ENCODE measurements around the gene E2F7.

Gene E2F7

DNA sequence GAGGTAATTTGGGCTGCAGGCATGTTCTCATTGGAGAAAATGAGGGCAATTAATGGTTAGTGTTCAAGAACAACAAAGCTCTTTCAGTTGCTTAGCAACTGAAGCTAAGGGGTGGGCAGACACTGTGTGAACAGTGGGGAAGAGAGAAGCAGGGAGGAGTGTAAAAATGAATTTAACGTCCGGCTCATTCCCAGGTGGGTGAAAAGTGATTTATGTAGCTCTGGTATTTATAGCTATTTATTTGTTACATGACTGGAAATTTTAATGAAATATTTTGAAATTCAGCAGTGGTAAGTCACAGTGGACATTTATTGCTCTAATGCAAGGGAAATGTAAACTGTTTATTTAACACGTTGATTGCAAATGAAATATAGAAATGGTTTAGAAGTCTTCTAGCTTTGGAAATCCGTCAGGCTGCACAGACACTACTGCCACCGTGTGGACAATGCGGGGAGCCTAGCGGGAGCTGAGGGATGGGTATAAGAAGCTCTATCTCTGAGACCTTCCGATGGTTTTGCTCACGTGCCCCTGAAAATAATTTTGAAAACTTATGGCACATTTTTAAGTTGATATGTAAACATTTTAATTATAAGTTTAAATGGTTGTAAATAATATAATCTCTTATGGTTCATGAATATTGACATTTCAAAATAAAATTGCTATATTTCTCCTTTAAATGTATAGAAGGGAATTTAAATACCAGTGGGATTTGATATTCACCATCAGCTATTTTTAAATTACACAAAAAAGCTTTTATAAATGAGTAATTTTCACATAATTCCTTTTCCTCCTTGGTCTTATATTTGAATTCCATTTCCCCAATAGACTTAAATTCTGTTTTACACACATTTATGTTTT lies 54.4 kb downstream of the E2F7 start:
- no peak for FAIRE-seq

DNA sequence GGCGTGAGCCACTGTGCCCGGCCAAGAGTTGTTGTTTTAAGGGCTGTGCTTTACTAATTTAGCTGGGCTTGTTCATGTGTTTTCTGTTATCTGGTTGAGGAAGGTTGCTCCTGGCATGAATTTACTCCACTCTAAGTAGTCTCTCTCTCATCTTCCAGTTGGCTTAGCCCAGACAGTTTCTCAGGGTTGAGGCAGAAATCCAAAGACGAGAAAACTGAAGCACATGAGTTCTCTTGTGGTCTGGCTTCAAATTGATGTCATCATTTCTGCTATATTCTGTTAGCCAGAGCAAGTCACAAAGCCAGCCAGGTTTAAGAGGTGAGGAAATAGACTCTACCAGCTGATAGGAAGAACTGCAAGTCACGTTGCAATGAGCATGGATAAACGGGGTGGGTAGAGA lies 57.9 kb downstream of the E2F7 start:
- FAIRE-seq: no peak

DNA sequence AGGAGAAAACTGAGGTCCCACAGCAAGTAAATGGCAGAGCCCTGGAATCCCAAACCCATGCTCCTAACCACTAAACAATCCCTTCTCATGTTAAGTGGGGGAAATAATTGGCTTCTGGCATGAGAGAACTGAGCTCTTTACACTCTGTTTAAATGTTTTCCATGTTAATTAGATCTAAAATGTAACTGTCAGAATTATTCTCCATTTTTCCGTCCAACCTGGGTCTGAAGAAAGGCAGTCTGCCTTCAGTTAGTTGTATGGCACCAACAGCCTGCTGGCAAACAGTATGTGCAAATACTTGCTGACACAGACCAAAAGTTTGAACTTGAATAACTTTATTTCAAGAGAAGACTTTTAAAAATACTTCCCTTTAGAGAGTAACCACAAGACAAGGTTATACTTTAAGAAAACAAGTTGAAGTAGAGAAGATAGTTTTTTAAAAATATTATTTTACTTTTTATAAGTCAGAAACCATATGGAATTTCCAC lies 59.7 kb downstream of the E2F7 start:
- FAIRE-seq: no peak

DNA sequence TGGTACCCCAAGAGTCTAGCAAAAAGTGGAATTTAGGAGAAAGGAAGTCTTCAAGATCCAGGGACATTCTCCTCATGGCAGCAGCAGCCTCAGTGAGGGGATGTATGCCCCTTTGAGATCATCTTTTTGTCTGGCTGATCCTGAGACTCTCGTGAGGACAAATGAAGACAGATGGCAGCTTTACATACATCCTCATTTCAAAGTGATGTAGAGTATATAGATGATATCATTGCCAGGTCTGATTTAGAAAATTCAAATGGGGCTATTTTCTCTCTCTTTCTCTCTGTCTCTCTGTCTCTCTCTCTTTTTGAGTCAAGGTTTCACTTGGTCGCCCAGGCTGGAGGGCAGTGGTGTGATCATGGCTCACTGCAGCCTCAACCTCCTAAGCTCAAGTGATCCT lies 61.5 kb downstream of the E2F7 start:
- no peak for FAIRE-seq

DNA sequence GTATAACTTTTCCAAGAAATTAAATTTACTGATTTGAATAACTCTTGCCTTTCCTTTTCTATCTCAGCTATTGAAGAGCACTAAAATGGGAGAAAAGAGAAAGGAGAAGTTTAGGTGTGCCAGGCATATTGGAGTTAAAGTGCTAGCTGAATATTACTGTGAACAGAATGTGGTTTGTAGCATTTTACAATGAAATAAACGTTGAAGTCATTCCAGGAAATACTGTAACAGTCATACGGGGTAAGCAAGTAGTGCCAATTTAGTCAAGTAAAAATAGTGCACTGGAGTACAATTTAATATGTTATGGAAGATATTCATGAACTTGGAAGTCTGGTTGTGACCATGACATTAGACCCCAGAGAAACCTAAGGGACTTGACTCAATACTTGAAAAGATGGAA lies 62.1 kb downstream of the E2F7 start:
- no peak for FAIRE-seq

DNA sequence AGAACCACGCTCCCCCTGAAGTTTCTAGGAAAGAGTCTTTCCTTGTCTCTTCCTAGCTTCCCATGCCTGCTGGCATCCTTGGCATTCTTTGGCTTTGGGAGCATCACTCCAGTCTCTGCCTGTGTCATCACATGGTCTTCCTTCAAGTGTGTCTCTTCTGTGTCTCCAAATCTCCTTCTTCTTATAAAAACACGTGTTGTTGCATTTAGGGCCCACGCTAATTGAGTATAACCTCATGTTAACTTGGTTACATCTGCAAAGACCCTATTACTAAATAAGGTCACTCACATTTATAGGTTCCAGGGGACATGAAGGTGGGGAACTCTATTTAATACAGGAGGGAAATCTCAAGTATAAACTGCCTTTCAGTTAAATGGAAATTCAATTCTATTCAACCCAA lies 63.0 kb downstream of the E2F7 start:
- no peak for FAIRE-seq

DNA sequence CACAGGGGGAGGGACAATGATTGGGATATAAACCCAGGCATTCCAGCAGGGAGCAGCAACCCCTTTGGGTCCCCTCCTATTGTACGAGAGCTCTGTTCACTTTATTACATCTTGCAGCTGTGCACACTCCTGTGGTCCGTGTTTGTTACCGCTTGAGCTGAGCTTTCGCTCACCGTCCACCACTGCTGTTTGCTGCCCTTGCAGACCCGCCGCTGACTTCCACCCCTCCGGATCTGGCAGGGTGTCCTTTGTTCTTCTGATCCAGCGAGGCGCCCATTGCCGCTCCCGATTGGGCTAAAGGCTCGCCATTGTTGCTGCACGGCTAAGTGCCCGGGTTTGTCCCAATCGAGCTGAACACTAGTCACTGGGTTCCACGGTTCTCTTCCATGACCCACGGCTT lies 64.1 kb downstream of the E2F7 start:
- FAIRE-seq: no peak

DNA sequence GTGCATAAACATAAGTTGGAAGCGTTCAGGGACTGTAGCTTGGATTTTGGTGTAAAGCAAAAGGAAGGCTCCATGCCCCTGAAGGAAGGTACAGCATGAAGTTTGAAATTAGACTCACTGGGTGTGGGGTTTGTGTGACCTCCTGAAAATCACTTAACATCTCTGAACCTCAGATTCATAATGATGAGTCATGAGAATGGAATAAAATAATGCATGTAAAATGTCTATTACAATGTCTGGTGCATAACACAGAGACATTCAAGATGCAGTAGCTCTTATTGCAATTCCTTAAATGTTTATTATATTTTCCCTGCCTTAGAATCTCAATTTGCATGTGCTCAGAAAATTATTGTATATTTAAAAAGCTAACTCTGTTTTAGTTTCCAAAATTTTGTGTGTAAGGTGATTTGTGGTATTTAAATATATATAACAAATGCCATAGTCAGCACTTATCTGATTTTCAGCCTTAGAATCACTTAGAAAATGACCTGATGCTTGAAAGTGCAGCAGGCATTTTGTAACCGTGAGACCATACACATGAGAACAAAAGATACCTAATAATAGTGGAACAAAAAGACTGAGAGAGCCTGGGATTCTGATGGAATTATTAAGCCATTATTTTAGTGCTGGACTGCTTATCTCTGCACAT lies 66.3 kb downstream of the E2F7 start:
- no peak for FAIRE-seq

DNA sequence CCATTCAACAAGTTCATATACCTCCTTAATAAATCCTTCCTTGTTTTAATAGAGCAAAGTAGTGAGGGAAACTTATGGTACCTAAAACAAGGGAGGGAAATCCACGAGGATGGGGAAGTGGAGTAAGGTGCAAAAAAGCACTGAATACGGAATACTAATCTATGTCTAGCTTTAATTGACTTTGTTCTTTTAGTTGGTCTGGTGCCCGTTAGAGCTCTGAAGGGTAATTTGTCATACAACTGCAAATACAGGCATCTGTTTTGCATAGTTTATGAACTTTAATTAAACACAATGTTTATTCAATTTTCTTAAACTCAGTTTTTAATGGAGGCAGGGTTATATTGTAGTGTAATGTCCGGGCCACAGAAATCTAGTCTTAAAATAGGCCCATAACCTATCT lies 67.0 kb downstream of the E2F7 start:
- no peak for FAIRE-seq

DNA sequence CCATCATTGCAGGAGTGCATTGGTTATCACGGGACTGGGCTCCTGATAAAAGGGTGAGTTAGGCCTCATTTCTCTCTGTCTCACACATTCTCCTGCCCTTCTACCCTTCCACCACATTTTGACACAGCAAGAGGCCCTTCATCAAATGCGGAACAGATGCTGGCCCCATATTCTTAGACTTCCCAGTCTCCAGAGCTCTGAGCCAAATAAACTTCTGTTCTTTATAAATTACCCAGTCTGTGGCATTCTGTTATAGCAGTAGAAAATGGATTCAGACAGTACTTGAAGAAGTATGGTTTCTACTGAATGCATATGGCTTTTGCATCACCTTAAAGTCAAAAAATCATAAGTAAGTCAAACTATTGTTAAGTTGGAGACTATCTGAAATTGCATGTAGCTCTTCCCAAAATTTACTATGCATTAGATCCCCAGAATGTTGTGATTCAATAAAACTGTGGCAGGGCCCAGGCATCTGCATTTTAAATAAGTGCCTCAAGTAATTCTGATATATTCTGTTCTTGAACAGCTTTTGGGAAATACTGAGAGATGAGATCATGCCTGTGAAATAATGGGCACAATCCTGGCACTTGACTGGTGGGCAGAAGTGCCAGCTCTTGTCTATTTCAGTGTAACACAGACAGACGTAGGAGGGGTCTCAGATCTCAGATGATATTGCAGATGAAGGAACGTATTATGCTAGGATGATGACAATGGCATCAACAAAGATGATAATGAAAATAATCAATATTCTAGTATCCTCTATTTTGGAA lies 68.2 kb downstream of the E2F7 start:
- FAIRE-seq: no peak

DNA sequence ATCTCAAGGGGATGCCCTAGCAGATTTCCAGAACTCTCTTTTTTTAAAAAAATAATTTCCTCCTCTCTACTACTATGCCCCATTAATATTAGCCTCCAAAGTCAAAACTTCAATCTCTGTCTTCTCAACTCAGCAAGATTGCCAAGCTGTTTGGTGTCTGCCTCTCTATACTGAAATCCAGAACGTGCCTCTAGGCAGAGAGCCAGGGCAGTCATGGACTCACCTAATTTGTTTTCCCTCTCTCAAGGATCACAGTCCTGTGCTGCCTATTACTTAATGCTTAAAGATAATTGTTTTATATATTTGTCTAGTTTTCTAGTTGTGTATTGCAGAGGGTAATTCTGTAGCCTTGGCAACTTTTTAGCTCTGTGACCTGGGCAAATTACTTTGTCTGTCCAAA lies 74.7 kb downstream of the E2F7 start:
- FAIRE-seq: no peak

DNA sequence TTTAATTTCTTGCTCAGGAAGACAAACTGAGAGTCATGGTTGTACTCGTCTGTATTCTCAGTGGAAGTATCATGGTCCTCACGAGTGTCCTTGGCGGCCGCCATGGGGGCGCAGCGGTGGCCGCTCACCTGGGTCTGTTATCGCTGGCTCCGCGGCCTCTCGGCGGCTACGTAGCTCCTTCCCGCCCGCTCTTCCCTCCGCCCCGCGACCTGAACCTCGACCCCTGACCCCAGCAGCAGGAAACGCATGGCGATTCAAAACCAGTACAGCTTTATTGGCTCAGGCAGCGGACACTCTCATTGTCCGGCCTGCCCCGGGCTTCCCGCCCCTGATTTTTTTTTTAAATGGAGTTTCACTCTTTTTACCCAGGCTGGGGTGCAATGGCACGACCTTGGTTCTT lies 80.8 kb downstream of the E2F7 start:
- no peak for FAIRE-seq

DNA sequence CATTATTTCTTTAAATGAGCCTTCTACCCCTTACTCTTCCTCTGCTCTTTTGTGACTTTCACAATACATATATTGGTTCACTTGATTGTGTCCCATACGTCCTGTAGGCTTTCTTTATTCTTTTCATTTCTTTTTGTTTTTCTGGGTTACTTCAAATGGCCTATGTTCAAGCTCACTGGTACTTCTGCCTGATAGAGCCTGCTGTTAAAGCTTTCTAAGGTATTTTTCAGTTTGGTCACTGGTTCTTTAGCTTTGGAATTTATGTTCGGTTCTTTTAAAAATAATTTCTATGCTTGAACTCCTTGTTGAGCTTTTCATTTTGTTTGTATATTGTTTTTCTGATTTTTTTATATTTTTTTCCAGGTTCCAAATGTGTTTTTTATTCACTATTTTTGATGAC lies 81.9 kb downstream of the E2F7 start:
- no peak for FAIRE-seq

DNA sequence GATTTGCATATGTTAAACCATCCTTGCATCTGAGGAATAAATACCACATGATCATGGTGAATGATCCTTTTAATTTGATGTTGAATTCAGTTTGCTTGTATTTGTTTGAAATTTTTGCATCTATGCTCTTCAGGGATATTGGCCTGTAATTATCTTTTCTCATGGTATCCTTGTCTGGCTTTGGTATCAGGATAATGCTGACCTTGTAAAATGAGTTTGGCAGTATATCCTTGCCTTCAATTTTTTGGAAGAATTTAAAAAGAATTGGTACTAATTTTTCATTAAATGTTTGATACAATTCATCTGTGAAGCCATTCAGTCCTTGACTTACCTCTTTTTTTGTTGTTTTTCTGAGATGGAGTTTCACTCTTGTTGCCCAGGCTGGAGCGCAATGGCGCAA lies 85.2 kb downstream of the E2F7 start:
- no peak for FAIRE-seq

DNA sequence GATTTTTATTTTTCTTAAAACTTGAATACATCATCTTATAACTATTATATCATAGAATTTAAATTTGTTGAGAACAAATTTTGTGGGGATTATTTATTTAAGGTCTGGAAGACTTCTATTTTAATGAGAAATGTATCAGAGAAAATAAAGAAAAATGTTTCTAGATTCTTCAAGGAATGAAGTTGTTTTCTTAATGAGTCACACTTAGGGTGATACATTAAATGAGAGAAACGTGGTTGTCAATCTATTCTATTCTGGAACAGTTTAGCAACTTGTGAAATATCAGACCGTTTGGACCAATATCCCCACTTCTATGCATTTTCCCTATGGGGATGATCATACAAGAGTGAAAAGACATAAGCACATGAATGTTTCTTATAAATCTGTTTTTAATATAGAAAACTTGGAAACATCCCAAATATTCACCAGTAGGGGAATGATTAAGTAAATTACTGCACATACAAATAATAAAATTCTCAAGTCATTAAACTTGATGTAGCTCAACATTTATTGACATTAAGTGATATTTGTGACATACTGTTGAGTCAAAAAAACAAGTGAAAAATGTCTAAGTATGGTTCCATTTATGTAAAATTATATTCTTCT lies 88.5 kb downstream of the E2F7 start:
- no peak for FAIRE-seq
